Neutrophil (primary cell): Measurements from ENCODE around the gene MUC2.

Source experiments
- H3K27ac ChIP-seq: fragments of 200-600 bp; sonication (generic); 2 replicates; pipeline ENCODE4 v1.5.1; 2016; ENCODE audit warnings: mild to moderate bottlenecking, moderate library complexity
- H3K27me3 ChIP-seq: fragments of 200-600 bp; sonication (generic); 2 replicates; pipeline ENCODE4 v1.6.0; 2016; ENCODE audit warnings: mild to moderate bottlenecking
- H3K36me3 ChIP-seq: fragments of 200-600 bp; sonication (generic); 2 replicates; pipeline ENCODE4 v1.5.1; 2017
- H3K4me1 ChIP-seq, 2 experiments: fragments of 200-600 bp in 1 of 2; sonication (generic) in 1 of 2; 1 replicate in 1 of 2; 2 replicates in 1 of 2; pipeline versions ENCODE4 v1.5.1 to v1.6.1; 2013 to 2016; ENCODE audit warnings: low read depth in 1 of 2, low read length in 1 of 2, mild to moderate bottlenecking in 1 of 2, moderate library complexity in 1 of 2; ENCODE audit not compliant: control insufficient read depth in 1 of 2, insufficient read depth in 1 of 2
- H3K4me3 ChIP-seq, 2 experiments: fragments of 200-600 bp in 1 of 2; sonication (generic) in 1 of 2; 1 replicate in 1 of 2; 2 replicates in 1 of 2; pipeline ENCODE4 v1.5.1; 2013 to 2016; ENCODE audit warnings: low read depth in 1 of 2, low read length in 1 of 2, mild to moderate bottlenecking in 1 of 2, moderate library complexity in 1 of 2
- H3K9me3 ChIP-seq: fragments of 200-600 bp; sonication (generic); 2 replicates; pipeline ENCODE4 v1.5.1; 2016
- CTCF ChIP-seq: fragments of 200-600 bp; sonication (generic); IDR thresholded peaks from 2 replicates; pipeline ENCODE4 v1.5.1; 2016; ENCODE audit warnings: antibody characterized with exemption

MUC2 gene

GRCh38 chr11:1074244-1075221, at the start of gene MUC2:
TSS of gene MUC2 (plus strand) at chr11:1074874.
- peaks cover 0 to 5% of the 10 kb centered on the region in 2 experiments for H3K4me1 ChIP-seq
- no peaks in the 10 kb centered on the region for H3K27me3 ChIP-seq
- H3K27ac ChIP-seq = no peak within 1 kb of the TSS
- no peak for TF ChIP-seq CTCF
- no peak within 1 kb of the TSS for H3K4me3 ChIP-seq
- no peaks in the 10 kb centered on the region for H3K36me3 ChIP-seq
- H3K9me3 ChIP-seq = no peaks in the 10 kb centered on the region

GRCh38 chr11:1025410-1026162, 49.1 kb upstream of the MUC2 start:
- Histone ChIP-seq H3K4me3 (no peak overlapping the region), H3K27ac (no peak overlapping the region), H3K36me3 (no peaks in the 10 kb centered on the region), H3K9me3 (no peaks in the 10 kb centered on the region), H3K27me3 (no peaks in the 10 kb centered on the region), H3K4me1 (no peaks in the 10 kb centered on the region)
- TF ChIP-seq CTCF = no peak

- Histone ChIP-seq H3K4me1 (no peaks in the 10 kb centered on the region), H3K27ac (no peak overlapping the region), H3K27me3 (no peaks in the 10 kb centered on the region), H3K36me3 (no peaks in the 10 kb centered on the region), H3K9me3 (no peaks in the 10 kb centered on the region), H3K4me3 (no peak overlapping the region)
- no peak for TF ChIP-seq CTCF
These were observed 48.6 kb upstream of the MUC2 start for GRCh38 chr11:1026163-1026450.

GRCh38 chr11:1026641-1027482, 47.8 kb upstream of the MUC2 start:
- Histone ChIP-seq H3K27me3 (no peaks in the 10 kb centered on the region), H3K27ac (no peak overlapping the region), H3K36me3 (no peaks in the 10 kb centered on the region), H3K4me1 (no peaks in the 10 kb centered on the region), H3K4me3 (no peak overlapping the region), H3K9me3 (no peaks in the 10 kb centered on the region)
- TF ChIP-seq CTCF = no peak

- Histone ChIP-seq H3K4me1 (no peaks in the 10 kb centered on the region), H3K4me3 (no peak overlapping the region), H3K9me3 (no peaks in the 10 kb centered on the region), H3K27ac (no peak overlapping the region), H3K36me3 (no peaks in the 10 kb centered on the region), H3K27me3 (no peaks in the 10 kb centered on the region)
- no peak for TF ChIP-seq CTCF
These were observed 47.0 kb upstream of the MUC2 start for GRCh38 chr11:1027483-1028290.
